CD4-positive, CD25-positive, alpha-beta regulatory T cell (primary cell): ENCODE data around the gene CD79B. TPM values are rescaled to one million over a fixed set of nuclear protein-coding genes. Genes with fewer than 3 reads are reported as not detected.

Experiments
- ATAC-seq, 2 donors: fragments of 150-1000 bp; cut with Tn5 transposase; one replicate each; pipeline ENCODE4 v1.10.0; 2021; ENCODE audit warnings: low read depth in 2 of 2, moderate number of reproducible peaks in 2 of 2, moderate library complexity in 1 of 2
- DNase-seq, 3 donors: peaks; one replicate each; pipeline versions ENCODE4 v3.0.0 to v3.0.0-alpha.2; 2012 to 2022; ENCODE audit warnings: mixed read lengths in 1 of 3
- H3K27ac ChIP-seq: one replicate; pipeline ENCODE4 v1.7.0; 2013; ENCODE audit warnings: mild to moderate bottlenecking, low read length; ENCODE audit not compliant: insufficient read depth, poor library complexity, severe bottlenecking
- H3K27me3 ChIP-seq: one replicate; pipeline ENCODE4 v1.7.0; 2013; ENCODE audit warnings: low read length; ENCODE audit not compliant: control insufficient read depth, insufficient read depth
- H3K36me3 ChIP-seq: one replicate; pipeline ENCODE4 v1.7.0; 2013; ENCODE audit warnings: mild to moderate bottlenecking, low read length, moderate library complexity; ENCODE audit not compliant: control insufficient read depth, insufficient read depth
- H3K4me1 ChIP-seq: 2 replicates; pipeline ENCODE4 v1.7.0; 2013; ENCODE audit warnings: mild to moderate bottlenecking, low read length; ENCODE audit not compliant: insufficient read depth, control insufficient read depth, poor library complexity, severe bottlenecking
- H3K4me3 ChIP-seq: one replicate; pipeline ENCODE4 v1.7.0; 2013; ENCODE audit warnings: low read depth, mild to moderate bottlenecking, low read length, moderate library complexity
- H3K9me3 ChIP-seq, 2 experiments: 1 replicate in 1 of 2; 2 replicates in 1 of 2; pipeline ENCODE4 v1.7.0; 2013; ENCODE audit warnings: low read length in 2 of 2, mild to moderate bottlenecking in 1 of 2, moderate library complexity in 1 of 2; ENCODE audit not compliant: control insufficient read depth in 2 of 2
- H3K27ac Mint-ChIP-seq, 3 donors: one replicate each; pipeline ENCODE4 v1.8.0; 2020 to 2022; ENCODE audit warnings: mild to moderate bottlenecking in 3 of 3, mixed read lengths in 3 of 3, moderate library complexity in 2 of 3
- H3K27me3 Mint-ChIP-seq: one replicate; pipeline ENCODE4 v1.8.0; 2022; ENCODE audit warnings: mild to moderate bottlenecking, mixed read lengths
- H3K36me3 Mint-ChIP-seq: one replicate; pipeline ENCODE4 v1.8.0; 2020; ENCODE audit warnings: mixed read lengths
- H3K4me1 Mint-ChIP-seq, 4 donors: one replicate each; pipeline ENCODE4 v1.8.0; 2020 to 2022; ENCODE audit warnings: mixed read lengths in 4 of 4, mild to moderate bottlenecking in 1 of 4
- H3K4me3 Mint-ChIP-seq, 4 donors: one replicate each; pipeline ENCODE4 v1.8.0; 2020 to 2022; ENCODE audit warnings: mild to moderate bottlenecking in 4 of 4, mixed read lengths in 4 of 4, moderate library complexity in 3 of 4
- H3K9me3 Mint-ChIP-seq, 7 donors: one replicate each; pipeline ENCODE4 v1.8.0; 2020 to 2022; ENCODE audit warnings: mixed read lengths in 7 of 7, mild to moderate bottlenecking in 3 of 7, moderate library complexity in 2 of 7
- polyA plus RNA-seq, 4 donors: library from polyadenylated mRNA; unstranded; fragments of 300-500 nt; fragmentation: Illumina TruSeq; gene quantifications; one replicate each; pipeline ENCODE4 v1.2.3, GENCODE V29; 2021
- total RNA-seq: library from RNA; stranded (reverse); gene quantifications from one replicate; pipeline ENCODE4 v1.2.3, GENCODE V29; 2022

The CD79B gene
- total and polyA plus RNA-seq, 5 donors from 2014 or later = 31.4 to 85.1 (median 62.3) TPM

DNA sequence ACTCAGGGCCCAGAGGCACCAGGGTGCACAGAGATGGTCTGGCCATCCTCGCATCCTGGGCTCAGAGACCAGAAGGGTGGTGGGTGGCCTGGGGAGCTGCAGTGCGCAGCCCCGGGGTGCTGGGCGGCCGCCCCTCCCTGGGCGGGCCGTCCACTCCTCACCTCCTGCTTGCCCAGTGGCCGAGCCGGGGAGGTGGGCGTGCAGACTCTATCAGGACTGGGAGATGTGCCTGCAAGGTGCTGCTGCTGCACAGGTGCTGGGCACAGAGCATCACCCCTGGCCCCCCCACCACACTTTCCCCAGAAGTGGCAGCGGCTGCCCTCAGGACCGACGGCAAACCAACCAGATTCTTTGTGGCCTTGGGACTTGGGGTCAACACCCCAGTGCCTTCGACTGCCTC, 40.7 kb upstream of the CD79B start, which contains the start of gene SCN4A:
Gene SCN4A (minus strand): TSS at position 123 of the 400 bp plus-strand sequence. CDS start 77 bp downstream, at position 46.
- Histone ChIP-seq H3K4me3 (no peak within 1 kb of the TSS), H3K4me1 (no peaks in the 10 kb centered on the region), H3K27ac (no peak within 1 kb of the TSS), H3K36me3 (no peaks in the 10 kb centered on the region), H3K27me3 (peaks cover 5% of the 10 kb centered on the region), H3K9me3 (no peaks in the 10 kb centered on the region)
- H3K36me3 Mint-ChIP-seq = no peaks in the 10 kb centered on the region
- H3K4me1 Mint-ChIP-seq = peaks cover 0 to 10% (median 2%) of the 10 kb centered on the region in 4 donors
- H3K27ac Mint-ChIP-seq = peak within 1 kb of the TSS; percentile 52 to 83 (median 62)
- no peak within 1 kb of the TSS for H3K4me3 Mint-ChIP-seq
- H3K9me3 Mint-ChIP-seq = no peaks in the 10 kb centered on the region
- DNase-seq = no peak
- ATAC-seq = no peak
- peaks cover 9% of the 10 kb centered on the region for H3K27me3 Mint-ChIP-seq

DNA sequence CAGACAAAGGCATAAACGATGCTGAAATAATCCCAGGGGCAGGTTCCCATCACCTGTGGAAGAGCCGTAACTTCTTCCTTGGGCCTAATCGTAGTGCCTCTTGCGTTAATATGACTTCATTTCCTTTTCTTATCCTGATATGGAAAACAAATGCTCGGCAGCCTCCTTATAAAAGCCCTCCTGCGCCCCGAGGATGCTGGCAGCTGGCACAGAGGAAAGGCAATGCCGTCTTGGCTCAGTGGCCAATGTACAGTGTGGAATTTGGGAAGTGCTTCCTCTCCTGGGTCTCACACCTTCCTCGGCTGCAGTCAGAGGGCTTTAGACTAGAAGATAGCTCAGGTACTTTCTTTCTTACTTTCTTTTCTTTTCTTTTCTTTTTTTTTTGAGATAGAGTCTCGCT, 37.1 kb upstream of the CD79B start:
- Histone ChIP-seq H3K36me3 (no peaks in the 10 kb centered on the region), H3K4me3 (no peak overlapping the region), H3K4me1 (no peaks in the 10 kb centered on the region), H3K9me3 (no peaks in the 10 kb centered on the region), H3K27me3 (no peaks in the 10 kb centered on the region), H3K27ac (no peak overlapping the region)
- Mint-ChIP-seq H3K4me3 (peak overlapping the region in 1 of 4 donors; percentile 35), H3K4me1 (peaks cover 0 to 16% (median 2%) of the 10 kb centered on the region in 4 donors), H3K36me3 (no peaks in the 10 kb centered on the region), H3K27me3 (peaks cover 4% of the 10 kb centered on the region), H3K27ac (no peak overlapping the region), H3K9me3 (peaks cover 0 to 1% (median 0%) of the 10 kb centered on the region in 7 donors)
- no peak for ATAC-seq
- DNase-seq = no peak

DNA sequence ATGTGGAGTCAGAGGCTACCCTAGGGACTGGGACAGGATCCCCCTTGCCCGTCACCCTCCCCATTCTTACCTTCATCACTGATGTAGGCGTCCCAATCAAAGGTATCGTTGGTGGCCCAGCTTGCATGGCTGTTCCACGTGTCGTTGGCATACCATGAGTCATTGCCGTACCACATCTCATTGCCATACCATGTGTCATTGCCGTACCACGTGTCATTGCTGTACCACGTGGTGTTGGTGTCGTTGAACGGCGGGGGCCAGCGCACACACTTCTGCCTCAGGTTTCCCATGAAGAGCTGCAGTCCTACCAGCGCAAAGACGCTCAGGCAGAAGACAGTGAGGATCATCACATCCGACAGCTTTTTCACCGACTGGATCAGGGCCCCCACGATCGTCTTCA, 35.8 kb upstream of the CD79B start:
- ATAC-seq (no peak), DNase-seq (no peak)
- Mint-ChIP-seq H3K27ac (peak overlapping the region in 1 of 3 donors; percentile 43), H3K4me1 (peaks cover 0 to 16% (median 2%) of the 10 kb centered on the region in 4 donors), H3K36me3 (no peaks in the 10 kb centered on the region), H3K27me3 (no peaks in the 10 kb centered on the region), H3K9me3 (peaks cover 0 to 1% (median 0%) of the 10 kb centered on the region in 7 donors), H3K4me3 (no peak overlapping the region)
- Histone ChIP-seq H3K4me1 (no peaks in the 10 kb centered on the region), H3K36me3 (no peaks in the 10 kb centered on the region), H3K27ac (no peak overlapping the region), H3K9me3 (no peaks in the 10 kb centered on the region), H3K4me3 (no peak overlapping the region), H3K27me3 (no peaks in the 10 kb centered on the region)

DNA sequence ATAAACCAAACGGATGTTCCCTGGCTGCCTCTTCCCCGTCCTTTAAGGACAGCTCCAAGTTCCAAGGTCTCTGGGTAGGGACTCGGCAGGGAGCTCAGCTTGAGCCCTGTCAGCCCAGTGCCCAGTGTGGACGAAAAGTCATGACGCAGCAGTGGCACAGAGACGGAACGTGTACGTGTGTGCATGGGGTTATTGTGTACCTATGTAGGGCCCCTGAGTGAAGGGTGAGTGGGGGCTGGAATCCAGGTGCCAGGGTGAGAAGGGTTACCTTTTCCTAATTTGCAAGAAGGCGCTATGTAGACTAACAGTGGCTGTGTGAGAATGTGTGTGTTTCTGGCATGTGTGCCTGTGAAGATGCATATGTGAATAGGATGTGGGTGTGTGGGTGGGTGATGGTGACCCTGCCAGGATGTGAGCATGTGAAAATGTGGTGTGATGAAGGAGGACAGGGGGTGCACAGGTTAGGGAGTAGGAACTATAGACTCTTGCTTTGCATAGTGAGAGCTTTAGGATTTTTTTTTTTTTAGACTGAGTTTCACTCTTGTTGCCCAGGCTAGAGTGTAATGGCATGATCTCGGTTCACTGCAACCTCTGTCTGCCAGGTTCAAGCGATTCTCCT, 34.6 kb upstream of the CD79B start:
- Mint-ChIP-seq H3K4me1 (peaks cover 0 to 16% (median 4%) of the 10 kb centered on the region in 4 donors), H3K27ac (peak overlapping the region in 2 of 3 donors; percentile 1 to 12), H3K36me3 (no peaks in the 10 kb centered on the region), H3K27me3 (no peaks in the 10 kb centered on the region), H3K4me3 (no peak overlapping the region), H3K9me3 (peaks cover 0 to 1% (median 0%) of the 10 kb centered on the region in 7 donors)
- peak; percentile 48 to 77 for ATAC-seq
- Histone ChIP-seq H3K9me3 (no peaks in the 10 kb centered on the region), H3K36me3 (no peaks in the 10 kb centered on the region), H3K4me1 (no peaks in the 10 kb centered on the region), H3K27me3 (no peaks in the 10 kb centered on the region), H3K27ac (no peak overlapping the region), H3K4me3 (no peak overlapping the region)
- DNase-seq = peak in 1 of 3 donors; percentile 48

DNA sequence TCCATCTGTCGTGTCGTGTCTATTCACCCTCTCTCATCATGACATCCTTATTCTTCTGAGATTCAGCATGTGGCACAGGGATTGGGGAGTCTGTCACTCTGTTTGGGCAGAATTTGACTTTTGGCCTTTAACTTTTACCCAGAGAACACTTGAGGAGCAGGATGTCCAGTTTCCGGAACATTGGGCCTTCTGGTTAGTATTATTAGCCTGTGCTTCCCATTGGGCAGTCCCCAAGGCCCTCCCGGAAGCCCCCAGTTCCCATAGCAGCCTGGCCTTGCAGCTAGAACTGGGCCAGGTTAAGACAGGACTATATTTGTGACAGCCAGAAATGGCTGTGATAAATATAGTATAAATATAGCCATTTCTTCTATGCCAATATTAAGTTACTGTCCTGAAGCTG, 31.0 kb upstream of the CD79B start:
- ATAC-seq = no peak
- no peak overlapping the region for H3K4me3 ChIP-seq
- H3K9me3 Mint-ChIP-seq = peaks cover 0 to 1% (median 0%) of the 10 kb centered on the region in 7 donors
- H3K9me3 ChIP-seq = no peaks in the 10 kb centered on the region
- no peaks in the 10 kb centered on the region for H3K36me3 ChIP-seq
- H3K27ac ChIP-seq = no peak overlapping the region
- no peaks in the 10 kb centered on the region for H3K36me3 Mint-ChIP-seq
- H3K27me3 ChIP-seq = no peaks in the 10 kb centered on the region
- DNase-seq = no peak
- H3K4me1 ChIP-seq = peaks cover 4% of the 10 kb centered on the region
- no peak overlapping the region for H3K27ac Mint-ChIP-seq
- H3K4me1 Mint-ChIP-seq = peaks cover 0 to 18% (median 4%) of the 10 kb centered on the region in 4 donors
- no peaks in the 10 kb centered on the region for H3K27me3 Mint-ChIP-seq
- H3K4me3 Mint-ChIP-seq = no peak overlapping the region

DNA sequence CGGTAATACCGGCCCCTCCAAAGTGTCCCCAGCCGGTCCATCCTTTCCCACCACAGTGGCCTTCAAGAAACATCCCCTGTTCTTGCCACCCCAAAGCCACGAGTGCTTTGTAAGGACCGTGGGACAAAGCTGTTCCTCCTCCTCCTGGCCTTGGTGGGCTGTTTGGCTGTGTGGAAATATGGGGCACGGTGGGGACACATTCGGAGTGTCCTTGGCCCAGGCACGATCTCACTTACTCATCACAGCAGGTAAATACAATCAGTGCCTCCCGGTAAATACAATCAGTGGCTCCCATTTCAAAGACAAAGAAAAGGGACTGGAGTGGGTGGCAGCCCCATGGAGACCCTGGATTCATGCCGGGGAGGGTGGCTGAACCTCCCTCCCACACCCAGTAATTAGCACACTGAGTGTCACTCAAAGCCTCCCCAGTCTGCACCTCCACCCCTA, 30.2 kb upstream of the CD79B start:
- H3K4me3 Mint-ChIP-seq = peak overlapping the region in 1 of 4 donors; percentile 41
- peaks cover 4% of the 10 kb centered on the region for H3K4me1 ChIP-seq

DNA sequence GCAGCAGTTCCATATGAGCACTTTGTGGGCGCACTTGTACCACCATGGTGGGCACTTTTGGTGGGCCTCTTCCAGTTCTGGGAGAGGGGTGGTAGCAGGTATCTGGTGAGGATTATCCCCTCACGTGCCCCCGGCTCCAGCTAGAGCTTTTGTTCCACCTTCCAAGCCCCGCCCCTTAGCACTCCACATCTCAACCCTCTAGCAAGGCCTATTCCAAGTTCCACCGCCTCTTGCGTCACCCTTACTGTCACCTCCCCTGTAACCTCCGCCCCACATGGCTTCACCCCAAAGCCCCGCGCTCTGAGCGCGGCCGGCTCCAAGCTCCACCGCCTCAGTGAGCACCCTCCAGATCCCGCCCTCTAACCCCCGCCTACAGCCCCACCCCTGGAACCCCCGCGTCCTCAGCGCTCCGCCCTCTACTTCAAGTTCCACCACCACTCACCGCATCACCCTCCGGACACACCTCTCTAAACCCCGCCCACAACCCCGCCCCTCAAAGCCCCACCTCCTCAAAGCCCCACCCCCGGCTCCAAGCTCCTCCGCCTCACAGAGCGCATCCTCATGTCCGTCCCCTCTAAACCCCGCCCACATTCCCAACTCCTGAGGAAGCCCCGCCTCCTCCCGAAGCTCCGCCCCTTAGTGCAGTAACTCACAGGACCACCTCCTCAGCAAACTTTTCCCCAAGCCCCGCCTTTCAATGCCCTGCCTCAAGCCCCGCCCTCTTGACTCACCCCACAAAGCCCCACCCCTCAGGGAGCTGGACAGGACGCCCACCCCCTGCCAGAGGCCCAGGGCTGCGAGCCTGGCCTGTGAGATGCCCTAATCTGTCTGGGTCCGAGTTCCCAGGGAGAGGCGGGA, 29.5 kb upstream of the CD79B start:
- ATAC-seq = peak; percentile 35 to 37
- H3K27ac Mint-ChIP-seq = no peak overlapping the region
- peak overlapping the region in 2 of 4 donors; percentile 41 to 55 for H3K4me3 Mint-ChIP-seq
- Histone ChIP-seq H3K27me3 (no peaks in the 10 kb centered on the region), H3K9me3 (no peaks in the 10 kb centered on the region), H3K27ac (no peak overlapping the region), H3K4me1 (peaks cover 4% of the 10 kb centered on the region), H3K36me3 (no peaks in the 10 kb centered on the region), H3K4me3 (no peak overlapping the region)
- H3K27me3 Mint-ChIP-seq = no peaks in the 10 kb centered on the region
- H3K9me3 Mint-ChIP-seq = peaks cover 0 to 1% (median 0%) of the 10 kb centered on the region in 7 donors
- no peaks in the 10 kb centered on the region for H3K36me3 Mint-ChIP-seq
- peak in 2 of 3 donors; percentile 26 to 37 for DNase-seq
- peaks cover 0 to 11% (median 1%) of the 10 kb centered on the region in 4 donors for H3K4me1 Mint-ChIP-seq

More for the DNA sequence above, 30.2 kb upstream of the CD79B start:
- Histone ChIP-seq H3K4me3 (no peak overlapping the region), H3K27ac (no peak overlapping the region), H3K27me3 (no peaks in the 10 kb centered on the region), H3K9me3 (no peaks in the 10 kb centered on the region), H3K36me3 (no peaks in the 10 kb centered on the region)
- peak overlapping the region in 1 of 3 donors; percentile 75 for H3K27ac Mint-ChIP-seq
- H3K4me1 Mint-ChIP-seq = peaks cover 0 to 17% (median 4%) of the 10 kb centered on the region in 4 donors
- no peaks in the 10 kb centered on the region for H3K36me3 Mint-ChIP-seq
- no peaks in the 10 kb centered on the region for H3K27me3 Mint-ChIP-seq
- peaks cover 0 to 1% (median 0%) of the 10 kb centered on the region in 7 donors for H3K9me3 Mint-ChIP-seq
- ATAC-seq (no peak), DNase-seq (no peak)
